OCI-M2 (cell line): ENCODE measurements around the gene KCNG2.
"Not testable (repeated sequence)": the region's sequence is repeated elsewhere in the genome, so short reads cannot be mapped to it uniquely, and the experiment has no call there.

Experiments
- DNase-seq: peaks from one replicate; lab custom pipeline; 2025; ENCODE audit not compliant: unreplicated experiment; lab: John Stamatoyannopoulos, UW

Gene KCNG2

DNA sequence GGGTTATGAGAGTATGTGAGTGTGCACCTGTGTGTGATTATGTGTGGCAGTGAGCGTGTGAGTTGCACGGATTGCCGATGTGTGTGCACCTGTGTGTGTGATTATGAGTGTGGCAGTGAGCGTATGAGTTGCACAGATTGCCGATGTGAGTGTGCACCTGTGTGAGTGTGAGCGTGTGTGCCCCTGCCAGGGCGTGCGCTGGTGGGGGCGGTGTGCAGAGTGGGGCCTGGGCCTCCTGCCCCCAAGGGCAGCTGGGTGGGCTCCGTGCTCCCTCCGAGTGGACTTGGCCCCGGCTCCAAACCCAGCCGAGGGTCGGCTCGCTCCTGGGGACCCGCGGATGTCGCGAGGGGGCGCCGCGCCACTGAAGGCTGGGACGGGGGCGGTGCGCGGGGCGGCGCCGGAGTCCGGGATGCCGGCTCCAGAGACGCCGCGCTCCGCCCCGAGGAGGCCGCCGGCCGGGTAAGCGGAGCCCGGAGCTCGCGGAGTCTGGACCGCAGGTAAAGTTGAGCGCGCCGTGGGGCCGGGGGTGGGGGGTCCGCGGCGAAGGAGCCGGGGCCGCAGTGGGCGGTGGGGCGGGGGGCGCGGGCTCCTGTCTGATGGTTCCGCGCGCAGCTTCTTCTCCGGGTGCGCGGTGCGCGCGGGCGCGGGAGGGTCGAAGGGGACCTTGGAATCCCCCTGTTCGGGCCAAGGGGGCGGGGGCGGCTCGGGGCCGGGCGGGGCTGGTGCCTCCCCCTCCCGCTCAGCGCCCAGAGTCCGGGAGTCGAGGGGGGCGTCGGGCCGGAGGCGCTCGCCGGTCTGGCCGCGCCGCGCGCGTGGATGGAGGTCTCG lies at the start of gene KCNG2:
Gene KCNG2 (plus strand): TSS at position 421 of the 828 bp plus-strand sequence. CDS start 65,730 bp downstream, outside the sequence.
- DNase-seq = no peak

DNA sequence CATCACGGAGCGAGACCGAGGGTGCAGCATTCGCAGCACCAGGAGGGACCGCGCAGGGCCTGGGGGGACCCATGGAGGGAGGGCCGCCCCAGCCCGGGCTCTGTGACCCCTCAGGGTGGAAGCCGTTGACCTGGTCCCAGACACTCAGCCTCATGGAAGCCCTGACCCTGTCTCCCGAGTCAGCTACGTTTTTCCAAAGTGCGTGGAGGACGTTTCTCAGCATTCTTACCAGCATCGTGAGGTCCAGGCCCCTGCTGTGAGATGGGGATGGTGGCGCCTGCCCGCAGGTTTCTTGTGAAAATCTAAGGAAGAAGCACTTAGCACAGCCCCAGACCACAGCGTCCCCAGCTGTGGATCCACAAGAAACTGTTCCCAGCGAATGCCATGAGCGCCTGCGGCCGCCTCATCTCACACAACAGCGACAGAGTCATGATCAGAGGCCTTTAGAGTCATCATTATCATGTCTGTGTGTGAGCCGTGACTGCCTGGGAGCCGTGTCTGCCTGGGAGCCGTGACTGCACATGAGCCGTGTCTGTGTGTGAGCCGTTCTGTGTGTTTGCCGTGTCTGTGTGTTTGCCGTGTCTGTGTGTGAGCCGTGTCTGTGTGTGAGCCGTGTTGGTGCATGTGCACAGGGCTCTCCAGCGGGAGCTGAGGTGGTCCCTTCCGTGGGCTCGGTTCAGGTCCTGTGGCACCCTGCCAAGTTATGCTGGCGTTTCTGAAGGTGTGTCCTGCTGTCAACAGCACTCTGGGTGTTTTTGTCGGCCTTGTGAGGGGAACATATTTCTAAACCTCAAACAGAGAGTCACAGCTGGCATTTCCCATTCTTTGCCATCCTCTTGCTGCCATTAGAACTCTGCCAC lies 49.2 kb upstream of the KCNG2 start:
- no peak for DNase-seq

- DNase-seq = no peak
These were observed 48.2 kb upstream of the KCNG2 start for GRCh38 chr18:79749251-79750191.

- no peak for DNase-seq
These were observed 46.7 kb upstream of the KCNG2 start for GRCh38 chr18:79750980-79751571.

- not testable (repeated sequence) for DNase-seq
These were observed 45.7 kb upstream of the KCNG2 start for GRCh38 chr18:79751918-79752578.

DNA sequence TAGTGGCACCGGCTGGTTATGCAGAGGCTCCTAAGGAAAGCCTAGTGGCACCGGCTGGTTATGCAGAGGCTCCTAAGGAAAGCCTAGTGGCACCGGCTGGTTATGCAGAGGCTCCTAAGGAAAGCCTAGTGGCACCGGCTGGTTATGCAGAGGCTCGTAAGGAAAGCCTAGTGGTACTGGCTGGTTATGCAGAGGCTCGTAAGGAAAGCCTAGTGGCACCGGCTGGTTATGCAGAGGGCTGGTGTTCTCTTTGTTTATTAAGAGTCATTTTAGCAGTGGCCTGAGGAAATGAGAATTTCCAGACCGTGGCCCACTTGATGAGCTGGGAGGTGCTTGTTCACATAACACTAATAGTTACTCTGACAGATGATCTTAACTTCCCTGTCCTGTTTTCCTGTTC lies 44.8 kb upstream of the KCNG2 start:
- not testable (repeated sequence) for DNase-seq

DNA sequence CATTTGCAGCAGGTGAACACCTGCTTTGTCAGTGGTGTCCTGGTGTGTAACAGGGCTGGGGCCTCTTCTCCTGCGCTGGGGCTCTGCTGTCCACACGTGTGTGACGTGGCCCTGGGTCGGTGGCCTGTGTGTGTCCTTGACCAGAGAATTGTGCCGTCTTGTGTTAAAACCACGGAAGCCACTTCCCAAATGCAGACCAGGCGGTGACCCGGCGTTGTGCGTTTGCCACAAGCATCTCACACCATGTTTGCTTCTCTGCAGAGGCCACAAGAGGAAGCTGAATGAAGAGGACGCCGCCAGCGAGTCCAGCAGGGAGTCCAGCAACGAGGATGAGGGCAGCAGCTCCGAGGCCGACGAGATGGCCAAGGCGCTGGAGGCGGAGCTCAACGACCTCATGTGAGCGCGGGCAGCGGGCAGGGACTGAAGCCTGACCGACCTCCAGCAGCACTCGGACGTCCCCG lies 44.3 kb upstream of the KCNG2 start:
- no peak for DNase-seq

GRCh38 chr18:79754022-79754761 lies 43.5 kb upstream of the KCNG2 start:
- no peak for DNase-seq

GRCh38 chr18:79754831-79755351 lies 42.8 kb upstream of the KCNG2 start:
- DNase-seq = no peak

DNA sequence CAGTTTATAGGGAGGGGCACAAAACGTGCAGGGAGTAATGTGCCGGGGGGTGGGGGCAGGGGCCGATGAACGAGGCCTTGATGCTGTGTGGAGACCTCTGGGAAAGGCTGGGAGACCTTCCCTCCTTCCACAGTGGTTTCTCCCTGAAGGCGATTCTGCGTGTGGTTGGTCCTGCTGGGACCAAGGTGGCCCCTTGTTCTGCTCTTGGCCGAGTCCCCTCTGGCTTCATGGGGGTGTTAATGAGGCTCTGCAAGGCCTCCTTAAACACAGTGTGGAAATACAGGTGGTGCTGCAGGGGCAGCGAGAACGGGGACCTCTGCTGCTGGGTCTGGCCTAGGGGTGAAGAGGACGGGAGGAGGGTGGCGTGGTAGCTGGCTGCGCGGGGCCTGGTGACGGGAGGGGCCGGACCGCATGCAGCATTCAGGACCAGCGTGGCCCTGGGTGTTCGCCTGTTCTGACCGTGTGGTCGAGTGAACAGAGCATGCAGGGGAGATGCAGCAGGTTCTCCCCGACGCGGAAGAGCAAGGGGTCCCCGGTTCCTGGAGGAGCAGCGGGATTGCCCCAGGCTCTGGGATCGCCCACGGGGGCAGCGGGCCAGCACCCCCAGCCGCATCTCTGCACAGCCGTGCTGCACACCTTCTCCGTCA lies 42.1 kb upstream of the KCNG2 start:
- DNase-seq = no peak

GRCh38 chr18:79756143-79756500 lies 41.6 kb upstream of the KCNG2 start:
- no peak for DNase-seq

GRCh38 chr18:79756826-79757225 lies 40.9 kb upstream of the KCNG2 start:
- no peak for DNase-seq

GRCh38 chr18:79760348-79760747 lies 37.4 kb upstream of the KCNG2 start:
- no peak for DNase-seq

GRCh38 chr18:79760881-79761280 lies 36.9 kb upstream of the KCNG2 start:
- DNase-seq = no peak

- no peak for DNase-seq
These were observed 34.3 kb upstream of the KCNG2 start for GRCh38 chr18:79763407-79763806.

- no peak for DNase-seq
These were observed 33.6 kb upstream of the KCNG2 start for GRCh38 chr18:79764131-79764530.

GRCh38 chr18:79765491-79766245 lies 32.1 kb upstream of the KCNG2 start:
- no peak for DNase-seq

GRCh38 chr18:79766308-79766707 lies 31.4 kb upstream of the KCNG2 start:
- DNase-seq = no peak
